Stomach (tissue), 9 donors: Measurements from ENCODE around the gene GNB1L. TPM values are rescaled to one million over a fixed set of nuclear protein-coding genes. Genes with fewer than 3 reads are reported as not detected.

Source experiments
- DNase-seq, 2 donors: peaks; one replicate each; pipeline versions ENCODE4 v3.0.0 to v3.0.0-alpha.2; 2013 to 2019
- H3K27ac ChIP-seq, 5 donors: fragments of 200-600 bp in 4 of 5; sonication (generic) in 4 of 5; one replicate each; pipeline ENCODE4 v1.5.1; 2013 to 2019; ENCODE audit warnings: mild to moderate bottlenecking in 1 of 5, moderate library complexity in 1 of 5
- H3K27me3 ChIP-seq, 3 donors: fragments of 200-600 bp; sonication (generic); one replicate each; pipeline ENCODE4 v1.5.1; 2017 to 2019; ENCODE audit warnings: mixed run types in 1 of 3
- H3K36me3 ChIP-seq, 4 donors: fragments of 200-600 bp; sonication (generic); 1 replicate in 3 of 4; 2 replicates in 1 of 4; pipeline ENCODE4 v1.5.1; 2016 to 2019
- H3K4me1 ChIP-seq, 4 donors: fragments of 200-600 bp; sonication (generic); one replicate each; pipeline ENCODE4 v1.5.1; 2016 to 2019
- H3K4me3 ChIP-seq, 4 donors: fragments of 200-600 bp; sonication (generic) in 3 of 4; one replicate each; pipeline ENCODE4 v1.5.1; 2016 to 2019; ENCODE audit warnings: mild to moderate bottlenecking in 1 of 4
- H3K9me3 ChIP-seq, 4 donors: fragments of 200-600 bp; sonication (generic); one replicate each; pipeline ENCODE4 v1.5.1; 2016 to 2019
- CTCF ChIP-seq, 7 experiments: fragments of 450-650 bp in 4 of 7; fragments of 200-600 bp in 3 of 7; sonication (generic) in 3 of 7; IDR thresholded peaks; one replicate each; pipeline ENCODE4 v1.5.1; 2016 to 2019; ENCODE audit warnings: antibody characterized with exemption in 7 of 7, control low read depth in 2 of 7, mild to moderate bottlenecking in 1 of 7
- EP300 ChIP-seq: sonication (generic); formaldehyde crosslinking; IDR thresholded peaks from one replicate; pipeline ENCODE4 v1.6.1; 2017; ENCODE audit warnings: antibody characterized with exemption
- POLR2A ChIP-seq, 4 donors: fragments of 450-650 bp; IDR thresholded peaks; one replicate each; pipeline ENCODE4 v1.6.1; 2016; ENCODE audit warnings: antibody characterized with exemption in 4 of 4, control low read depth in 2 of 4, mild to moderate bottlenecking in 1 of 4, moderate library complexity in 1 of 4
- POLR2AphosphoS5 ChIP-seq, 3 donors: sonication (generic); formaldehyde crosslinking; IDR thresholded peaks; one replicate each; pipeline ENCODE4 v1.6.1; 2016; ENCODE audit warnings: antibody characterized with exemption in 3 of 3
- WGBS, 5 donors: extraction: QIAGEN DNeasy Blood & Tissue Kit in 3 of 5; methylation state at CpG; one replicate each; pipeline versions ENCODE4 v1.1.5 to v1.1.7; 2013 to 2018; 5-methylcytosine and 5-hydroxymethylcytosine counted together
- intact Hi-C: fragments of 100-400 bp; cut with DNase I; formaldehyde crosslinking; loops from one replicate; pipeline ENCODE4 v1.15.1; 2023; ENCODE audit warnings: low total_unique reads
- polyA plus RNA-seq, 3 donors: library from polyadenylated mRNA; stranded (reverse); fragments of 200-250 nt; gene quantifications; one replicate each; pipeline ENCODE4 v1.2.3, GENCODE V29; 2013
- total RNA-seq, 5 donors: library from RNA; depleted of rRNA; stranded (reverse); fragments of >200 nt; gene quantifications; one replicate each; pipeline versions ENCODE4 v1.1.0 to v1.2.3, GENCODE V29; 2014 to 2016
- donor health status: healthy with polysubstance abuse.
- donor health status: Bipolar disorder and iron deficiency.
- donor health status: healthy.

Gene GNB1L
- total and polyA plus RNA-seq, 8 donors, result 0.29 to 6.8 (median 3.1) TPM; not detected in 1

DNA sequence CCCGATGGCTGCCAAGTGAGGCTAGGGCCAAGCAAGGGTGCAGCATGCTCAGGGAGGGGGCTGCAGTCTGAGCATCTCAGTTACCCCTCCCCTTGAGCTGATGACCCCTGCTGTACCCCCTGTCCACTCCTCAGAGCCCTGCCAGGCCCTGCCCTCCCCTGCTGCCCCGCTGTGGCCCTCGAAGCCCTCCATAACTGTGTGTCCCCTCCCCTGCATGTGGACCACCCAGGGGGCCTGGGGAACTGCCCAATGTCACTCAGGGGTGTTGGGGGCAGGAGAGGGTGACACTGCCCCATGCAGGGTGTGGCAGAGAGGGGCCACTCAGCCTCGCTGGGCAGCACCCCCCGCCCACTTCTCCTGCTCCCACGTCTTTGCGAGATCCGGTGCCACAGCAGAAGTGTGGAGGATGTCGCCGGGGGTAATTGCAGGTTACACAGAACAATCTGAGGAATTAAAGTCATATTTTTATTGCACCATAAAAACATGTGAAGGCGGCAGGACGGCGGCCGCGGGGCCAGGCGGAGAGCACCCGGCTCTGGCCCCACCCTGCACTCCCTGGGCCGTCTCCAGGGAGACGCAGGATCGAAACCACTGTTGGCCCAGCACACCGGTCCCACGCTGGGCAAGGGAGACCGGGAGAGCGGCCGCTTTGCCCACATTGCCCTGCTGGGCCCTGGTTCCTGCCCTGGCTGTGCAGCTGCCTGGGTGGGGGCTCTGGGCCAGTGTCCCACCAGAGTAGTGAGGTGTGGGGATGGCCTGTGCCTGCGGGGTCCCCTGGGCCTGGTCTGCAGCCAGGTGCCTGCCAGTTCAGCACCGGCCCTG is 18.7 kb upstream of the GNB1L start:
- no peak overlapping the region for H3K27ac ChIP-seq
- no peaks in the 10 kb centered on the region for H3K27me3 ChIP-seq
- H3K36me3 ChIP-seq, result peaks cover 0 to 38% (median 30%) of the 10 kb centered on the region in 4 donors
- intact Hi-C loops, result no loop called here
- no peak overlapping the region for H3K4me3 ChIP-seq
- peak in 1 of 2 donors; percentile 11 for DNase-seq
- H3K4me1 ChIP-seq, result peaks cover 0 to 29% (median 21%) of the 10 kb centered on the region in 4 donors
- H3K9me3 ChIP-seq, result no peaks in the 10 kb centered on the region
- TF ChIP-seq POLR2A (IDR thresholded peaks at IDR 0.05) (no peak), POLR2AphosphoS5 (IDR thresholded peaks at IDR 0.05) (no peak), EP300 (no peak), CTCF (IDR thresholded peaks at IDR 0.05) (no peak)
- WGBS, 5 donors, result 54 to 72% (median 58%) methylated on average over 26 to 27 of the region's 27 CpGs

DNA sequence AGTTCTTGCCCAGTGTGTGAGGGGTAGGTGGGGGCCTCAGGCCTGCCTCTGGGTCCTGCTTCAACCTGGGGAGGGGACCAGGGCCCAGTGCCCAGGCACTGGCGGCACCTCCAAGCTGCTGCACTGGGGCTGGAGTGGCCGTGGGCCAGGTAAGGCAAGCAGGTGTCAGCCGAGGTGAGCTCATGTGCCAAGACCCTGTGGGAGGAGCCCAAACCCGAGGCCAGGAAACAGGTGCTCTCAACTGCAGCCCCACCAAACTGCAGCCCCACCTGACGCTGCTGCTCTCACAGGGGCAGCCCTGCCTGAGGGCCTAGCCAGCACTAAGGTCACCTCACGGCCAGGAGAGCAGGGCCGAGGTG is 18.1 kb upstream of the GNB1L start:
- TF ChIP-seq POLR2A (IDR thresholded peaks at IDR 0.05), result no peak
- no peak for TF ChIP-seq CTCF (IDR thresholded peaks at IDR 0.05)
- no peak for TF ChIP-seq EP300
- no peak for TF ChIP-seq POLR2AphosphoS5 (IDR thresholded peaks at IDR 0.05)
- WGBS, 5 donors, result 29 to 55% (median 36%) methylated on average over 4 to 7 of the region's 7 CpGs
- H3K27ac ChIP-seq, result no peak overlapping the region
- H3K9me3 ChIP-seq, result no peaks in the 10 kb centered on the region
- peaks cover 0 to 32% (median 24%) of the 10 kb centered on the region in 4 donors for H3K36me3 ChIP-seq
- no peaks in the 10 kb centered on the region for H3K27me3 ChIP-seq
- H3K4me1 ChIP-seq, result peaks cover 0 to 29% (median 21%) of the 10 kb centered on the region in 4 donors
- DNase-seq, result peak; percentile 29 to 46
- no peak overlapping the region for H3K4me3 ChIP-seq
- intact Hi-C loops, result no loop called here

DNA sequence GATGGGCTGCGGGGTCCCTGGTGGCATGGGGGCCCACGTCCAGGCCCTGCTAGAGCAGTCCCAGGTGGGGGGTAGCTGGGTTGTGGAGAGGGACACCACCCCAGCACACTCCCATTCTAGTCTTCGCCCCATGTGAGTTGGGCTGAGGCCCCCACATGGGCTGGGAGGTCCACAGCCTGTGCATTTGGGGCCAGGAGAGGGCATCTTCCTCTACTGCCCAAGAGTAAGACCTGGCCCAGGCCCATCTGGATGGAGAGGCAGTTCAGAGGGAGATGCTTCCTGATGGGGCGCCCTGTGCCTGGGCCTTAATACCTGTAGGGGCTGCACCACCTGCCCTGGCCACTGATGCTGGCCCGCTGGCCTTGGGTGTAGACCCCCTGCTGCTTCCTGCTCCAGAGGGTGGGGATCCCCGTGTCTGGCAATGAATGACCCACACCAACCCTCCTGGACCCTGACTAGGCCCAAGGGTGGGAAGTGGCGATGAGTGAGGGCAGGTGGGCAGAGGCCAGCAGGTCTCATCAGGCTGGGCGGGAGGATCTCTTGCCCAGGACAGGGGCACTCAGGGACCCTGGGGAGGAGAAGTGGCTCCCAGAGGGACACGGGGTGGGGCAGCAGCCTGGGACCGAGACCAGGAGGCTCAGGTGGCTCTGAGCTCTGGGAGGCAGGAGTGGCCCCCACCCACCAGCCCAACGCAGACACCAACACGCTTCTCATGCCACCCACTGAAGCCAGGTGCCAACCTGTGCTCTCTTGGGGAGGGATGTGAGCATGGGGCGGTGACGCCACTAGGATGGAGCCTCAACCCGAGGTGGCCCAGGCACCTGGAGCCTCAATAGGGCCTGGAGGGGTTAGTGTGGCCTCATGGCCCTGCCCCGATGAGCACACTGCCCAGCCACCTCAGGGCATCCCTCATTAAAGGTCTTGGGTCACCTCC is 17.4 kb upstream of the GNB1L start:
- no peak overlapping the region for H3K4me3 ChIP-seq
- H3K9me3 ChIP-seq, result no peaks in the 10 kb centered on the region
- WGBS, 5 donors, result 85 to 94% (median 89%) methylated on average over 12 to 16 of the region's 16 CpGs
- peak in 1 of 2 donors; percentile 5 for DNase-seq
- TF ChIP-seq CTCF (IDR thresholded peaks at IDR 0.05) (no peak), EP300 (no peak), POLR2A (IDR thresholded peaks at IDR 0.05) (no peak), POLR2AphosphoS5 (IDR thresholded peaks at IDR 0.05) (no peak)
- no peak overlapping the region for H3K27ac ChIP-seq
- no peaks in the 10 kb centered on the region for H3K27me3 ChIP-seq
- peaks cover 0 to 29% (median 21%) of the 10 kb centered on the region in 4 donors for H3K4me1 ChIP-seq
- H3K36me3 ChIP-seq, result peaks cover 0 to 27% (median 21%) of the 10 kb centered on the region in 4 donors
- intact Hi-C loops, result no loop called here
